Heart left ventricle (tissue), 16 donors: ENCODE measurements around the gene TNS3. TPM values are rescaled to one million over a fixed set of nuclear protein-coding genes. Genes with fewer than 3 reads are reported as not detected.

Experiments used
- ATAC-seq, 4 donors: fragments of 200-7000 bp; cut with Tn5 transposase; one replicate each; pipeline ENCODE4 v1.9.1; 2020 to 2022; ENCODE audit warnings: moderate library complexity in 4 of 4, mild to moderate bottlenecking in 3 of 4, moderate number of reproducible peaks in 1 of 4
- DNase-seq, 5 donors: peaks; one replicate each; pipeline ENCODE4 v3.0.0-alpha.2; 2020
- H3K27ac ChIP-seq, 12 donors: fragments of 200-600 bp; sonication (generic) in 4 of 12; one replicate each; pipeline versions ENCODE4 v1.5.0 to v1.8.0; 2016 to 2022; ENCODE audit warnings: mild to moderate bottlenecking in 2 of 12
- H3K27me3 ChIP-seq, 9 donors: fragments of 200-600 bp; sonication (generic) in 2 of 9; one replicate each; pipeline versions ENCODE4 v1.5.1 to v1.8.0; 2016 to 2022; ENCODE audit warnings: mild to moderate bottlenecking in 3 of 9
- H3K36me3 ChIP-seq, 9 donors: fragments of 200-600 bp; sonication (generic) in 2 of 9; one replicate each; pipeline versions ENCODE4 v1.5.0 to v1.8.0; 2018 to 2022; ENCODE audit warnings: mild to moderate bottlenecking in 2 of 9
- H3K4me1 ChIP-seq, 12 donors: fragments of 200-600 bp; sonication (generic) in 4 of 12; one replicate each; pipeline versions ENCODE4 v1.5.0 to v1.8.0; 2016 to 2022; ENCODE audit warnings: mild to moderate bottlenecking in 3 of 12
- H3K4me3 ChIP-seq, 12 donors: fragments of 200-600 bp; sonication (generic) in 4 of 12; one replicate each; pipeline versions ENCODE4 v1.5.0 to v1.8.0; 2017 to 2022; ENCODE audit warnings: mild to moderate bottlenecking in 9 of 12, moderate library complexity in 4 of 12
- H3K9me3 ChIP-seq, 12 donors: fragments of 200-600 bp; sonication (generic) in 4 of 12; one replicate each; pipeline versions ENCODE4 v1.5.0 to v1.8.0; 2016 to 2022; ENCODE audit warnings: mild to moderate bottlenecking in 1 of 12
- CTCF ChIP-seq, 12 donors: fragments of 200-600 bp; sonication (generic) in 4 of 12; IDR thresholded peaks; one replicate each; pipeline versions ENCODE4 v1.5.0 to v1.8.0; 2018 to 2022; ENCODE audit warnings: antibody characterized with exemption in 12 of 12, mild to moderate bottlenecking in 5 of 12
- POLR2A ChIP-seq, 2 donors: fragments of 450-650 bp; IDR thresholded peaks; one replicate each; pipeline ENCODE4 v1.6.1; 2017; ENCODE audit warnings: antibody characterized with exemption in 2 of 2, mild to moderate bottlenecking in 2 of 2, moderate library complexity in 2 of 2
- WGBS, 4 donors: extraction: QIAGEN DNeasy Blood & Tissue Kit in 2 of 4; methylation state at CpG; one replicate each; pipeline versions ENCODE4 v1.1.5 to v1.1.7; 2013 to 2018; 5-methylcytosine and 5-hydroxymethylcytosine counted together
- intact Hi-C, 10 donors: fragments of 100-400 bp; cut with DNase I; formaldehyde crosslinking; loops; one replicate each; pipeline versions ENCODE4 v1.11.1 to v1.14.2; 2022
- polyA plus RNA-seq, 2 donors: library from polyadenylated mRNA; stranded (reverse); fragments of 200-250 nt; gene quantifications; one replicate each; pipeline ENCODE4 v1.2.3, GENCODE V29; 2013
- total RNA-seq, 9 donors: library from RNA; depleted of rRNA in 2 of 9; stranded (reverse); fragments of >200 nt in 2 of 9; fragmentation: NEBNext Ultra II Directional in 3 of 9; extraction: Animal tissue kit (Norgen Biotek cat#: 25700) in 3 of 9; gene quantifications; one replicate each; pipeline versions ENCODE4 v1.1.0 to v1.2.4, GENCODE V29; 2016 to 2023
- donor health status: ischemic (EF 13 %, LVEDD 7.1; RV severe dilation, severe dysfunction).
- donor health status: healthy with polysubstance abuse.
- donor health status: DM: no; HTN: yes; CAD: no.
- donor health status: DM: no; HTN: no; CAD: no.
- donor health status: ischemic (EF 25% LVEDD 6.9; RV normal size, moderate dysfunction).
- donor health status: ischemic (EF 25% LVEDD 5.7; RV mildly dilated, moderate dysfunction).
- donor health status: healthy.
- donor health status: DM: yes; HTN: yes; CAD: no.
- donor health status: ischemic (EF 35%, LVEDD 5.7; RV mildly dilated, moderate dysfunction).
- donor health status: nonischemic (EF 11% LVEDD 7.7; RV severe dilation, severe dysfunction).
- donor health status: DM: yes; HTN: yes; CAD: no.
- donor health status: PGD.
- donor health status: ischemic (EF 29% LVEDD 5.4; RV normal size, mild dysfunction).
- donor health status: nonischemic (EF 23%, LVEDD 6.1; RV moderate dilation, normal function).

The TNS3 gene
- total and polyA plus RNA-seq, 11 donors = 10.1 to 116 (median 32.7) TPM

GRCh38 chr7:47440320-47440719 lies 141.6 kb downstream of the TNS3 start:
- no peak for TF ChIP-seq CTCF (IDR thresholded peaks at IDR 0.05)
- no peak for TF ChIP-seq POLR2A (IDR thresholded peaks at IDR 0.05)
- WGBS, 4 donors = 0 to 94% (median 47%) methylated on average over 1 of the region's 1 CpG
- no peak for DNase-seq
- intact Hi-C loops = loop anchor here in 4 of 10 donors (5.0 to 10.0 kb wide), 2 partner anchors 142 to 144 kb away; partner anchors contain the start of gene TNS3 (in 4 of the 4)
- no peak overlapping the region for H3K4me3 ChIP-seq
- H3K9me3 ChIP-seq = no peaks in the 10 kb centered on the region
- peaks cover 0 to 31% (median 15%) of the 10 kb centered on the region in 9 donors for H3K36me3 ChIP-seq
- peaks cover 0 to 31% (median 14%) of the 10 kb centered on the region in 12 donors for H3K4me1 ChIP-seq
- H3K27ac ChIP-seq = no peak overlapping the region
- H3K27me3 ChIP-seq = no peaks in the 10 kb centered on the region
- ATAC-seq = no peak

DNA sequence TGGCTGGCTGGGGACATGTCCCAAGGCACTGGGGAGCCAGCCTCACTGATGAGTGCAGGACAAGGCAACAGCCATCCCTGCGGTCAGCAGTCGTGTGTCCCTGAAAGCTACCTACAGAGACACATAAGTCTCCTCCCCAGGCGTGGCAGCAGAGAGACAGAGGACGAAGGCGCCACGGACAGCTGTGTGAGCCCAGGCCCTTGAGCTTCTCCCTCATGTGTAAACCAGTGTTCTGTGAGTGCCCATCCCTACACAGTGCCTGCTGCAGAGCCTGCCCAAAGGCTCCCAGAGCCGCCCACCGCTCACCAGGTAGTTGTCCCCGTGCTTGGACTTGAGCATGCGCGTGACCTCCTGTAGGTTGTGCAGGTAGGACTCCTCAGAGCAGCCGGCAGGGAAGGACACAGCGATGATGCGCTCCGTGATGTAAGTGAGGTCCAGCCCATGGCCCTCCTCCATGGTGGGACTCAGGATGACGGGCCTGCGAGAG lies 142.7 kb downstream of the TNS3 start:
- DNase-seq (no peak), ATAC-seq (no peak)
- Histone ChIP-seq H3K9me3 (no peaks in the 10 kb centered on the region), H3K4me1 (peaks cover 0 to 20% (median 6%) of the 10 kb centered on the region in 12 donors), H3K27ac (no peak overlapping the region), H3K36me3 (peaks cover 0 to 42% (median 21%) of the 10 kb centered on the region in 9 donors), H3K27me3 (no peaks in the 10 kb centered on the region), H3K4me3 (no peak overlapping the region)
- no peak for TF ChIP-seq POLR2A (IDR thresholded peaks at IDR 0.05)
- TF ChIP-seq CTCF (IDR thresholded peaks at IDR 0.05) = no peak
- WGBS, 4 donors = 94 to 98% (median 96%) methylated on average over 17 of the region's 17 CpGs
- intact Hi-C loops = loop anchor here (5.0 to 10.0 kb wide), 7 partner anchors 138 to 383 kb away; partner anchors contain the start of gene TNS3 (in 2 of the 10)

- Histone ChIP-seq H3K36me3 (peaks cover 0 to 47% (median 24%) of the 10 kb centered on the region in 9 donors), H3K4me1 (peaks cover 0 to 19% (median 6%) of the 10 kb centered on the region in 12 donors), H3K4me3 (no peak overlapping the region), H3K27me3 (no peaks in the 10 kb centered on the region), H3K27ac (no peak overlapping the region), H3K9me3 (no peaks in the 10 kb centered on the region)
- intact Hi-C loops = loop anchor here (5.0 to 10.0 kb wide), 7 partner anchors 139 to 384 kb away; partner anchors contain the start of gene TNS3 (in 2 of the 10)
- 95 to 97% (median 96%) methylated on average over 5 of the region's 5 CpGs for WGBS, 4 donors
- DNase-seq = no peak
- ATAC-seq = no peak
- TF ChIP-seq CTCF (IDR thresholded peaks at IDR 0.05) (no peak), POLR2A (IDR thresholded peaks at IDR 0.05) (no peak)
These were observed 143.4 kb downstream of the TNS3 start for GRCh38 chr7:47438411-47439029.

- H3K27me3 ChIP-seq = no peaks in the 10 kb centered on the region
- intact Hi-C loops = loop anchor here (1.0 to 10.0 kb wide), 10 partner anchors 141 to 386 kb away; partner anchors contain the start of gene TNS3 (in 2 of the 10)
- 1 to 16% (median 12%) methylated on average over 5 of the region's 5 CpGs for WGBS, 4 donors
- no peak overlapping the region for H3K4me3 ChIP-seq
- peaks cover 0 to 66% (median 24%) of the 10 kb centered on the region in 9 donors for H3K36me3 ChIP-seq
- no peak overlapping the region for H3K27ac ChIP-seq
- DNase-seq = peak in 4 of 5 donors; percentile 68 to 83 (median 72)
- ATAC-seq = peak; percentile 82 to 92 (median 87)
- peaks cover 0 to 5% (median 0%) of the 10 kb centered on the region in 12 donors for H3K4me1 ChIP-seq
- no peaks in the 10 kb centered on the region for H3K9me3 ChIP-seq
- TF ChIP-seq CTCF (IDR thresholded peaks at IDR 0.05) (peak; percentile 63 to 87 (median 78)), POLR2A (IDR thresholded peaks at IDR 0.05) (no peak)
These were observed 146.0 kb downstream of the TNS3 start for GRCh38 chr7:47435889-47436312.
